ENCODE measurements around the gene EAF2. TPM values are rescaled to one million over a fixed set of nuclear protein-coding genes. Genes with fewer than 3 reads are reported as not detected.

EAF2 gene
- total RNA-seq, 1 donor = 1.4 TPM

GRCh38 chr3:121817753-121818152, 17.3 kb upstream of the EAF2 start:
- H4K20me1 ChIP-seq (ENCODE audit: insufficient read depth, low read length) = no peaks in the 10 kb centered on the region
- no peak overlapping the region for H3K4me3 ChIP-seq (ENCODE audit: insufficient read depth, low read length)
- H2AFZ ChIP-seq (ENCODE audit: low read length) = no peak overlapping the region
- H3K27ac ChIP-seq (ENCODE audit: low read depth, low read length) = no peak overlapping the region
- peaks cover 18% of the 10 kb centered on the region for H3K79me2 ChIP-seq (ENCODE audit: insufficient read depth, low read length)
- no peak for TF ChIP-seq CTCF (IDR thresholded peaks at IDR 0.05; ENCODE audit: extremely low read depth, low read depth, low read length)
- no peaks in the 10 kb centered on the region for H3K27me3 ChIP-seq (ENCODE audit: insufficient read depth, low read length)
- H3K4me2 ChIP-seq (ENCODE audit: insufficient read depth, low read length) = no peak overlapping the region
- DNase-seq (ENCODE audit: insufficient read length, low spot score, missing footprints) = no peak
- H3K4me1 ChIP-seq (ENCODE audit: insufficient read depth, low read length) = no peaks in the 10 kb centered on the region
- peaks cover 11% of the 10 kb centered on the region for H3K36me3 ChIP-seq (ENCODE audit: insufficient read depth, low read length)
- no peaks in the 10 kb centered on the region for H3K9me3 ChIP-seq (ENCODE audit: low read depth, low read length)

DNA sequence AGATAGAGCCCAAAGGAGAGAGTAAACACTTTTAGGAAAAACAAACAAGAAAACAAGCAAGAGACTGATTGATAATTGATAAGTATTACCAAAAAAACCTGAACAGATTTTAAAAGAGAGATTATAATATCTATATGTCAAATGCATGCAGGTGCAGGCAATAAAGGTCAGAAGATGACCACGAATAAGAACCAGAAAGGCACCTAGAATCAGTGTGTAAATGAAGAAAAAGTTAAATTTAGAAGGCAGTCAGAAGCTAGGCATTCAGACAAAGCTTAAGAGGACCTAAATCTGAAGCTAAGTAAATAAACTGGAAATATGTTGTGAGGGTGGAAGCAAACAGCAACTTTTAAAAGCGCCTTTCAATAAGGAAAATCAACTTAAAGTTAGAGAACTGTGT, 16.4 kb upstream of the EAF2 start:
- no peak overlapping the region for H2AFZ ChIP-seq (ENCODE audit: low read length)
- peaks cover 2% of the 10 kb centered on the region for H3K9me3 ChIP-seq (ENCODE audit: low read depth, low read length)
- no peak for TF ChIP-seq CTCF (IDR thresholded peaks at IDR 0.05; ENCODE audit: extremely low read depth, low read depth, low read length)
- H3K4me3 ChIP-seq (ENCODE audit: insufficient read depth, low read length) = no peak overlapping the region
- H3K4me2 ChIP-seq (ENCODE audit: insufficient read depth, low read length) = no peak overlapping the region
- DNase-seq (ENCODE audit: insufficient read length, low spot score, missing footprints) = no peak
- H4K20me1 ChIP-seq (ENCODE audit: insufficient read depth, low read length) = no peaks in the 10 kb centered on the region
- H3K79me2 ChIP-seq (ENCODE audit: insufficient read depth, low read length) = peaks cover 18% of the 10 kb centered on the region
- H3K36me3 ChIP-seq (ENCODE audit: insufficient read depth, low read length) = peaks cover 14% of the 10 kb centered on the region
- no peaks in the 10 kb centered on the region for H3K4me1 ChIP-seq (ENCODE audit: insufficient read depth, low read length)
- H3K27ac ChIP-seq (ENCODE audit: low read depth, low read length) = no peak overlapping the region
- H3K27me3 ChIP-seq (ENCODE audit: insufficient read depth, low read length) = no peaks in the 10 kb centered on the region

DNA sequence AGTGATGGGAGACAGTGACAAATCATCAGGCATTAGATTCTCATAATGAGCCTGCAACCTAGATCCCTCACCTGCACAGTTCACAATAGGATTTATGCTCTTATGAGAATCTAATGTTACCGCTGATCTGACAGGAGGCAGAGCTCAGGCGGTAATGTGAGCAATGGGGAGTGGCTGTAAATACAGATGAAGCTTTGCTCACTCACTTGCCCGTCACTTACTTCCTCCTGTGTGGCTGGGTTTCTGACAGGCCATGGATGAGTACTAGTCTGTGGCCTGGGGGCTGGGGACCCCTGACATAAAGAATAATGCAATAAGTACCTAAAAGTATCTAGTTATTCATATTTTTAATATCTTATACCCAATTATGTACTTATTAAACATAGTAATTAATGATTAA, 15.8 kb upstream of the EAF2 start:
- no peak for DNase-seq (ENCODE audit: insufficient read length, low spot score, missing footprints)
- H3K27ac ChIP-seq (ENCODE audit: low read depth, low read length) = no peak overlapping the region
- H2AFZ ChIP-seq (ENCODE audit: low read length) = no peak overlapping the region
- H3K27me3 ChIP-seq (ENCODE audit: insufficient read depth, low read length) = no peaks in the 10 kb centered on the region
- H3K79me2 ChIP-seq (ENCODE audit: insufficient read depth, low read length) = peaks cover 16% of the 10 kb centered on the region
- peaks cover 21% of the 10 kb centered on the region for H3K36me3 ChIP-seq (ENCODE audit: insufficient read depth, low read length)
- peaks cover 2% of the 10 kb centered on the region for H3K9me3 ChIP-seq (ENCODE audit: low read depth, low read length)
- no peak overlapping the region for H3K4me3 ChIP-seq (ENCODE audit: insufficient read depth, low read length)
- no peaks in the 10 kb centered on the region for H4K20me1 ChIP-seq (ENCODE audit: insufficient read depth, low read length)
- no peak for TF ChIP-seq CTCF (IDR thresholded peaks at IDR 0.05; ENCODE audit: extremely low read depth, low read depth, low read length)
- H3K4me2 ChIP-seq (ENCODE audit: insufficient read depth, low read length) = no peak overlapping the region
- no peaks in the 10 kb centered on the region for H3K4me1 ChIP-seq (ENCODE audit: insufficient read depth, low read length)

DNA sequence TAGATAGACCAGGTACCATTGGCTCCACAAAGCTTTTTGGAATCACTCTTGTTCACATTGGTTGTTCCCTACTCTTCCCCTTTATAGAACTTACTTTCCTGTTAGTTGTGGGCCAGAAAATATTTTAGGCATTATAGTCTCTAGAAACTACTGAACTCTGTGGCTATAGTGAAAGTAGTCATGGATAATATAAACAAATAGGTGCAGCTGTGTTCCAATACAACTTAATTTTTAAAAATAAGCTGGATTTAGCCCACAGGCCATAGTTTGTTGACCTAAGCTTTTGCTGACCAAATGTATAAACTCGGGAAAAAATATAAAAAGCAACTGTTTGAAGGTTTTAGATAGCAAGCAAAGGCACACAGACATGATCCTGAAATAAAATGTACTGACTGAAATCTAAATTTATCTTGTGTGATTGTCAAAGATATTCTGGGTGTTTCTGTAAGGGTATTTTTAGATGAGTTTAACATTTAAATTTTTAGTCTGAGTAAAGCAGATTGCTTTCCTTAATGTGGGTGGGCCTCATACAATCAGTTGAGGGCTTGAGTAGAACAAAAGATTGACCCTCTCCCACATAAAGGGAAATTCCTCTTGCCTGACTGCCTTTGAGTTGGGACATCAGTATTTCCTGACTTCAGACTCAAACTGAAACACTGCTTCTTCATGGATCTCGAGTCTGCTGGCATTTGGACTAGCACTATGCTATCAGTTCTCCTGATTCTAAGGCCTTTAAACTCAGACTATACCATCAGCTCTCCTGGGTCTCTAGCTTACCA, 13.4 kb upstream of the EAF2 start:
- H3K27ac ChIP-seq (ENCODE audit: low read depth, low read length) = no peak overlapping the region
- no peak for DNase-seq (ENCODE audit: insufficient read length, low spot score, missing footprints)
- H3K36me3 ChIP-seq (ENCODE audit: insufficient read depth, low read length) = peaks cover 42% of the 10 kb centered on the region
- no peaks in the 10 kb centered on the region for H3K4me1 ChIP-seq (ENCODE audit: insufficient read depth, low read length)
- H3K4me3 ChIP-seq (ENCODE audit: insufficient read depth, low read length) = no peak overlapping the region
- no peak for TF ChIP-seq CTCF (IDR thresholded peaks at IDR 0.05; ENCODE audit: extremely low read depth, low read depth, low read length)
- H3K79me2 ChIP-seq (ENCODE audit: insufficient read depth, low read length) = peaks cover 3% of the 10 kb centered on the region
- H3K9me3 ChIP-seq (ENCODE audit: low read depth, low read length) = peaks cover 2% of the 10 kb centered on the region
- no peaks in the 10 kb centered on the region for H4K20me1 ChIP-seq (ENCODE audit: insufficient read depth, low read length)
- no peaks in the 10 kb centered on the region for H3K27me3 ChIP-seq (ENCODE audit: insufficient read depth, low read length)
- peak overlapping the region; percentile 8 for H3K4me2 ChIP-seq (ENCODE audit: insufficient read depth, low read length)
- H2AFZ ChIP-seq (ENCODE audit: low read length) = no peak overlapping the region
